ENCODE data around the gene CEP41.

CEP41 gene

GRCh38 chr7:130359276-130359857 is 81.4 kb downstream of the CEP41 start:
- no peaks in the 10 kb centered on the region for H3K79me1 ChIP-seq (replicated peaks; ENCODE audit: low read length, poor library complexity, severe bottlenecking)
- H3K4me2 ChIP-seq (ENCODE audit: low read length, poor library complexity, severe bottlenecking), result no peak overlapping the region
- H3K4me3 ChIP-seq (ENCODE audit: insufficient read depth in 1 of 2, low read depth in 1 of 2, low read length in 2 of 2), result no peak overlapping the region
- H3K23ac ChIP-seq (ENCODE audit: low read length in 2 of 2), result no peak overlapping the region
- H3K4ac ChIP-seq (ENCODE audit: low read depth in 1 of 2, low read length in 2 of 2), result no peak overlapping the region
- peaks cover 29% of the 10 kb centered on the region for H3K4me1 ChIP-seq (ENCODE audit: control insufficient read depth, insufficient read depth, low read depth, low read length)
- H4K91ac ChIP-seq (ENCODE audit: low read length), result peak overlapping the region; percentile 44
- H3K14ac ChIP-seq (ENCODE audit: low read length in 2 of 2), result no peak overlapping the region
- 96% methylated on average over 5 of the region's 5 CpGs for WGBS
- H2AK5ac ChIP-seq (ENCODE audit: low read length, severe bottlenecking), result peak overlapping the region; percentile 88
- DNase-seq, result no peak
- no peak overlapping the region for H2AFZ ChIP-seq (ENCODE audit: low read depth, low read length)
- peak overlapping the region; percentile 15 for H2BK15ac ChIP-seq (ENCODE audit: low read depth, poor library complexity, severe bottlenecking)
- H2BK120ac ChIP-seq (ENCODE audit: low read depth, low read length), result no peak overlapping the region
- H3K36me3 ChIP-seq (ENCODE audit: control insufficient read depth in 1 of 2, insufficient read depth in 2 of 2, low read depth in 1 of 2, low read length in 2 of 2), result peaks cover 0 to 4% of the 10 kb centered on the region in 2 experiments
- H3K27me3 ChIP-seq (ENCODE audit: control insufficient read depth in 1 of 2, insufficient read depth in 1 of 2, low read length in 2 of 2), result no peaks in the 10 kb centered on the region
- H3K27ac ChIP-seq (ENCODE audit: low read length, poor library complexity, severe bottlenecking), result no peak overlapping the region
- H3K9me3 ChIP-seq (ENCODE audit: control insufficient read depth, low read length), result peaks cover 24% of the 10 kb centered on the region
- peak overlapping the region; percentile 16 to 81 for H2BK12ac ChIP-seq (ENCODE audit: low read length in 2 of 2)
- H2BK5ac ChIP-seq (ENCODE audit: low read depth, low read length, poor library complexity, severe bottlenecking), result no peak overlapping the region
- no peak overlapping the region for H4K8ac ChIP-seq (ENCODE audit: low read length)
- H3K9ac ChIP-seq (ENCODE audit: low read length), result no peak overlapping the region
- peak overlapping the region in 1 of 2 experiments; percentile 55 for H3K18ac ChIP-seq (ENCODE audit: low read depth in 1 of 2, low read length in 2 of 2)

- H2BK5ac ChIP-seq (ENCODE audit: low read depth, low read length, poor library complexity, severe bottlenecking), result no peak overlapping the region
- H3K9me3 ChIP-seq (ENCODE audit: control insufficient read depth, low read length), result peaks cover 24% of the 10 kb centered on the region
- no peaks in the 10 kb centered on the region for H3K27me3 ChIP-seq (ENCODE audit: control insufficient read depth in 1 of 2, insufficient read depth in 1 of 2, low read length in 2 of 2)
- H3K4me3 ChIP-seq (ENCODE audit: insufficient read depth in 1 of 2, low read depth in 1 of 2, low read length in 2 of 2), result no peak overlapping the region
- H2BK120ac ChIP-seq (ENCODE audit: low read depth, low read length), result peak overlapping the region; percentile 42
- H3K23ac ChIP-seq (ENCODE audit: low read length in 2 of 2), result no peak overlapping the region
- H2AFZ ChIP-seq (ENCODE audit: low read depth, low read length), result no peak overlapping the region
- H3K18ac ChIP-seq (ENCODE audit: low read depth in 1 of 2, low read length in 2 of 2), result peak overlapping the region in 1 of 2 experiments; percentile 40
- H3K36me3 ChIP-seq (ENCODE audit: control insufficient read depth in 1 of 2, insufficient read depth in 2 of 2, low read depth in 1 of 2, low read length in 2 of 2), result peaks cover 0 to 4% of the 10 kb centered on the region in 2 experiments
- no peak overlapping the region for H3K9ac ChIP-seq (ENCODE audit: low read length)
- H2BK15ac ChIP-seq (ENCODE audit: low read depth, poor library complexity, severe bottlenecking), result no peak overlapping the region
- no peak overlapping the region for H4K8ac ChIP-seq (ENCODE audit: low read length)
- peaks cover 29% of the 10 kb centered on the region for H3K4me1 ChIP-seq (ENCODE audit: control insufficient read depth, insufficient read depth, low read depth, low read length)
- H3K14ac ChIP-seq (ENCODE audit: low read length in 2 of 2), result no peak overlapping the region
- peak overlapping the region; percentile 59 for H4K91ac ChIP-seq (ENCODE audit: low read length)
- H3K79me1 ChIP-seq (replicated peaks; ENCODE audit: low read length, poor library complexity, severe bottlenecking), result no peaks in the 10 kb centered on the region
- H2BK12ac ChIP-seq (ENCODE audit: low read length in 2 of 2), result peak overlapping the region; percentile 26 to 73
- H3K27ac ChIP-seq (ENCODE audit: low read length, poor library complexity, severe bottlenecking), result no peak overlapping the region
- H2AK5ac ChIP-seq (ENCODE audit: low read length, severe bottlenecking), result peak overlapping the region; percentile 47
- DNase-seq, result no peak
- WGBS, result 97% methylated on average over 4 of the region's 4 CpGs
- peak overlapping the region in 1 of 2 experiments; percentile 75 for H3K4ac ChIP-seq (ENCODE audit: low read depth in 1 of 2, low read length in 2 of 2)
- no peak overlapping the region for H3K4me2 ChIP-seq (ENCODE audit: low read length, poor library complexity, severe bottlenecking)
Observed at GRCh38 chr7:130358471-130358870, 82.3 kb downstream of the CEP41 start.

GRCh38 chr7:130356876-130357611 is 83.8 kb downstream of the CEP41 start:
- H3K18ac ChIP-seq (ENCODE audit: low read depth in 1 of 2, low read length in 2 of 2), result peak overlapping the region; percentile 98 to 100
- DNase-seq, result peak; percentile 87
- H3K79me1 ChIP-seq (replicated peaks; ENCODE audit: low read length, poor library complexity, severe bottlenecking), result no peaks in the 10 kb centered on the region
- H3K9me3 ChIP-seq (ENCODE audit: control insufficient read depth, low read length), result peaks cover 24% of the 10 kb centered on the region
- peak overlapping the region; percentile 100 for H2AK5ac ChIP-seq (ENCODE audit: low read length, severe bottlenecking)
- H2BK12ac ChIP-seq (ENCODE audit: low read length in 2 of 2), result peak overlapping the region; percentile 98 to 100
- H3K4ac ChIP-seq (ENCODE audit: low read depth in 1 of 2, low read length in 2 of 2), result peak overlapping the region; percentile 100
- H3K27ac ChIP-seq (ENCODE audit: low read length, poor library complexity, severe bottlenecking), result peak overlapping the region; percentile 99
- peak overlapping the region; percentile 100 for H4K91ac ChIP-seq (ENCODE audit: low read length)
- H2BK5ac ChIP-seq (ENCODE audit: low read depth, low read length, poor library complexity, severe bottlenecking), result peak overlapping the region; percentile 100
- peaks cover 31% of the 10 kb centered on the region for H3K4me1 ChIP-seq (ENCODE audit: control insufficient read depth, insufficient read depth, low read depth, low read length)
- peak overlapping the region; percentile 15 for H2BK15ac ChIP-seq (ENCODE audit: low read depth, poor library complexity, severe bottlenecking)
- peak overlapping the region; percentile 58 for H3K9ac ChIP-seq (ENCODE audit: low read length)
- H4K8ac ChIP-seq (ENCODE audit: low read length), result peak overlapping the region; percentile 96
- no peaks in the 10 kb centered on the region for H3K27me3 ChIP-seq (ENCODE audit: control insufficient read depth in 1 of 2, insufficient read depth in 1 of 2, low read length in 2 of 2)
- no peak overlapping the region for H2AFZ ChIP-seq (ENCODE audit: low read depth, low read length)
- H3K14ac ChIP-seq (ENCODE audit: low read length in 2 of 2), result peak overlapping the region in 1 of 2 experiments; percentile 90
- WGBS, result 46% methylated on average over 12 of the region's 16 CpGs
- peak overlapping the region; percentile 97 for H2BK120ac ChIP-seq (ENCODE audit: low read depth, low read length)
- peak overlapping the region in 1 of 2 experiments; percentile 81 for H3K23ac ChIP-seq (ENCODE audit: low read length in 2 of 2)
- peak overlapping the region in 1 of 2 experiments; percentile 1 for H3K4me3 ChIP-seq (ENCODE audit: insufficient read depth in 1 of 2, low read depth in 1 of 2, low read length in 2 of 2)
- no peak overlapping the region for H3K4me2 ChIP-seq (ENCODE audit: low read length, poor library complexity, severe bottlenecking)
- peaks cover 0 to 4% of the 10 kb centered on the region in 2 experiments for H3K36me3 ChIP-seq (ENCODE audit: control insufficient read depth in 1 of 2, insufficient read depth in 2 of 2, low read depth in 1 of 2, low read length in 2 of 2)

Measured in mesenchymal stem cell (in vitro differentiated cells and primary cell).